ENCODE results near the gene PTH.

DNA sequence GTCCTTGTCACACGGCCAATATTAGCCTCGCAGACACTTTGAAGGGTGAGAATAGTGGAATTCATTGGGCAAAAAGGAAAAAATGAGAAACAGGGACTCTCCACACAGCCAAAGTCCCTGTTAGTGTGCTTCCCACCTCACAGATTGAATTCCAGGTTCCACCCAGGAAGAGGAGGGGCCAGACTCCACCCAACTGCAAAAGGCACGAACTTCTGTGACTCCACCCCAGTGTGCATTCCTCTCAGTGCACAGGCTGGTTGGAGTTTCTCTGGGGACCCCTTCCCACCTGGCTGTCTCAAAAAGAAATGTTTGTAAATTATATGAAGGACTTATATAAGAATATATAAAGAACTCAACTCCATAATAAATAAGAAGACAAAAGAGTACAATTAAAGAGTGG lies 20.7 kb downstream of the PTH start:
- TF ChIP-seq, protein P1, sequence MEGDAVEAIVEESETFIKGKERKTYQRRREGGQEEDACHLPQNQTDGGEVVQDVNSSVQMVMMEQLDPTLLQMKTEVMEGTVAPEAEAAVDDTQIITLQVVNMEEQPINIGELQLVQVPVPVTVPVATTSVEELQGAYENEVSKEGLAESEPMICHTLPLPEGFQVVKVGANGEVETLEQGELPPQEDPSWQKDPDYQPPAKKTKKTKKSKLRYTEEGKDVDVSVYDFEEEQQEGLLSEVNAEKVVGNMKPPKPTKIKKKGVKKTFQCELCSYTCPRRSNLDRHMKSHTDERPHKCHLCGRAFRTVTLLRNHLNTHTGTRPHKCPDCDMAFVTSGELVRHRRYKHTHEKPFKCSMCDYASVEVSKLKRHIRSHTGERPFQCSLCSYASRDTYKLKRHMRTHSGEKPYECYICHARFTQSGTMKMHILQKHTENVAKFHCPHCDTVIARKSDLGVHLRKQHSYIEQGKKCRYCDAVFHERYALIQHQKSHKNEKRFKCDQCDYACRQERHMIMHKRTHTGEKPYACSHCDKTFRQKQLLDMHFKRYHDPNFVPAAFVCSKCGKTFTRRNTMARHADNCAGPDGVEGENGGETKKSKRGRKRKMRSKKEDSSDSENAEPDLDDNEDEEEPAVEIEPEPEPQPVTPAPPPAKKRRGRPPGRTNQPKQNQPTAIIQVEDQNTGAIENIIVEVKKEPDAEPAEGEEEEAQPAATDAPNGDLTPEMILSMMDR (IDR thresholded peaks at IDR 0.05) = no peak
- TF ChIP-seq POLR2A (IDR thresholded peaks at IDR 0.05) = no peak
- no peak for TF ChIP-seq POLR2AphosphoS5 (IDR thresholded peaks at IDR 0.05)
